HEK293 (cell line): ENCODE results near the gene PPY.
A peak's percentile ranks its signal among the peaks of the same experiment; 100 is the strongest.

Experiments used
- CTCF ChIA-PET: fragments of 350-600 bp; formaldehyde crosslinking; extraction: SDS; loops from one replicate; lab custom pipeline; 2021; ENCODE audit warnings: antibody characterized with exemption; lab: Yijun Ruan, JAX
- POLR2A ChIA-PET: fragments of 300-600 bp; formaldehyde crosslinking; extraction: SDS; loops from one replicate; lab custom pipeline; 2020; ENCODE audit warnings: antibody characterized with exemption, inconsistent platforms; lab: Yijun Ruan, JAX
- H3K27ac ChIP-seq: fragments of 200-500 bp; sonication (Bioruptor generic); 2 replicates; pipeline ENCODE4 v1.5.1; 2014; ENCODE audit warnings: low read depth, low read length, control low read depth, inconsistent platforms; ENCODE audit errors: extremely low read depth
- H3K36me3 ChIP-seq, 2 experiments: fragments of 200-500 bp in 1 of 2; sonication (Bioruptor generic) in 1 of 2; 1 replicate in 1 of 2; 2 replicates in 1 of 2; pipeline ENCODE4 v1.5.1; 2014 to 2017; ENCODE audit warnings: inconsistent platforms in 2 of 2, low read length in 2 of 2; ENCODE audit not compliant: control insufficient read depth in 2 of 2, insufficient read depth in 1 of 2
- H3K4me1 ChIP-seq: fragments of 200-500 bp; sonication (Bioruptor generic); 2 replicates; pipeline ENCODE4 v1.5.1; 2014; ENCODE audit warnings: mild to moderate bottlenecking, low read length, inconsistent platforms; ENCODE audit not compliant: control insufficient read depth, insufficient read depth
- H3K4me3 ChIP-seq: 2 replicates; pipeline ENCODE4 v1.5.1; 2011; ENCODE audit warnings: low read depth, mild to moderate bottlenecking, control low read depth, low read length, moderate library complexity
- H3K9me3 ChIP-seq: fragments of 200-500 bp; sonication (Bioruptor generic); 2 replicates; pipeline ENCODE4 v1.5.1; 2014; ENCODE audit warnings: low read depth, low read length, inconsistent platforms; ENCODE audit not compliant: control insufficient read depth, insufficient read depth
- HIC1 ChIP-seq: fragments of 450-650 bp; formaldehyde crosslinking; IDR thresholded peaks from 2 replicates; pipeline ENCODE4 v1.5.1; 2016; ENCODE audit warnings: missing biosample characterization, missing genetic modification characterization
- HOXC10 ChIP-seq: sonication (generic); formaldehyde crosslinking; IDR thresholded peaks from 2 replicates; pipeline ENCODE4 v1.8.1; 2023; ENCODE audit warnings: mild to moderate bottlenecking, missing genetic modification reagents
- OSR2 ChIP-seq: fragments of 450-650 bp; formaldehyde crosslinking; IDR thresholded peaks from 2 replicates; pipeline ENCODE4 v1.5.1; 2016; ENCODE audit warnings: missing biosample characterization, missing genetic modification characterization
- PRDM1 ChIP-seq: fragments of 450-650 bp; formaldehyde crosslinking; IDR thresholded peaks from 2 replicates; pipeline ENCODE4; 2016; ENCODE audit warnings: missing biosample characterization, missing genetic modification characterization
- ZFP37 ChIP-seq: fragments of 450-650 bp; formaldehyde crosslinking; IDR thresholded peaks from 2 replicates; pipeline ENCODE4 v1.5.1; 2016; ENCODE audit warnings: missing biosample characterization, missing genetic modification characterization
- ZIC2 ChIP-seq: fragments of 450-650 bp; formaldehyde crosslinking; IDR thresholded peaks from 2 replicates; pipeline ENCODE4 v1.5.1; 2016; ENCODE audit warnings: missing biosample characterization, missing genetic modification characterization
- ZNF146 ChIP-seq: fragments of 450-650 bp; formaldehyde crosslinking; IDR thresholded peaks from 2 replicates; pipeline ENCODE4 v1.5.1; 2016; ENCODE audit warnings: missing biosample characterization, missing genetic modification characterization
- ZNF175 ChIP-seq: fragments of 450-650 bp; formaldehyde crosslinking; IDR thresholded peaks from 2 replicates; pipeline ENCODE4 v1.5.1; 2016; ENCODE audit warnings: missing biosample characterization, missing genetic modification characterization
- ZNF221 ChIP-seq: fragments of 450-650 bp; formaldehyde crosslinking; IDR thresholded peaks from 2 replicates; pipeline ENCODE4 v1.5.1; 2017; ENCODE audit warnings: missing biosample characterization, missing genetic modification characterization, borderline replicate concordance
- ZNF23 ChIP-seq: fragments of 450-650 bp; formaldehyde crosslinking; IDR thresholded peaks from 2 replicates; pipeline ENCODE4 v1.5.1; 2016; ENCODE audit warnings: missing biosample characterization, missing genetic modification characterization, borderline replicate concordance
- ZNF280D ChIP-seq: fragments of 450-650 bp; formaldehyde crosslinking; IDR thresholded peaks from 2 replicates; pipeline ENCODE4 v1.5.1; 2016; ENCODE audit warnings: missing biosample characterization, missing genetic modification characterization
- ZNF324 ChIP-seq: fragments of 450-650 bp; formaldehyde crosslinking; IDR thresholded peaks from 2 replicates; pipeline ENCODE4 v1.5.1; 2016; ENCODE audit warnings: missing biosample characterization, missing genetic modification characterization
- ZNF335 ChIP-seq: fragments of 450-650 bp; formaldehyde crosslinking; conservative IDR thresholded peaks from 2 replicates; pipeline ENCODE4 v1.5.1; 2016; ENCODE audit warnings: missing biosample characterization, missing genetic modification characterization
- ZNF394 ChIP-seq: fragments of 450-650 bp; formaldehyde crosslinking; IDR thresholded peaks from 2 replicates; pipeline ENCODE4 v1.5.1; 2016; ENCODE audit warnings: missing biosample characterization, missing genetic modification characterization, mild to moderate bottlenecking, moderate library complexity, borderline replicate concordance
- ZNF398 ChIP-seq: fragments of 450-650 bp; formaldehyde crosslinking; IDR thresholded peaks from 2 replicates; pipeline ENCODE4 v1.5.1; 2017; ENCODE audit warnings: missing biosample characterization, missing genetic modification characterization
- ZNF488 ChIP-seq: fragments of 450-650 bp; formaldehyde crosslinking; IDR thresholded peaks from 2 replicates; pipeline ENCODE4 v1.5.1; 2016; ENCODE audit warnings: missing biosample characterization, missing genetic modification characterization
- ZNF501 ChIP-seq: fragments of 450-650 bp; formaldehyde crosslinking; IDR thresholded peaks from 2 replicates; pipeline ENCODE4 v1.5.1; 2016; ENCODE audit warnings: missing biosample characterization, missing genetic modification characterization
- ZNF513 ChIP-seq: fragments of 450-650 bp; IDR thresholded peaks from 2 replicates; pipeline ENCODE4 v1.5.1; 2018; ENCODE audit warnings: missing biosample characterization, missing genetic modification characterization
- ZNF549 ChIP-seq: fragments of 450-650 bp; IDR thresholded peaks from 2 replicates; pipeline ENCODE4 v1.5.1; 2018; ENCODE audit warnings: missing biosample characterization, missing genetic modification characterization, mild to moderate bottlenecking, inconsistent platforms, moderate library complexity
- ZNF621 ChIP-seq: fragments of 450-650 bp; formaldehyde crosslinking; IDR thresholded peaks from 2 replicates; pipeline ENCODE4 v1.5.1; 2017; ENCODE audit warnings: missing biosample characterization, missing genetic modification characterization
- ZNF654 ChIP-seq: fragments of 450-650 bp; formaldehyde crosslinking; IDR thresholded peaks from 2 replicates; pipeline ENCODE4 v1.5.1; 2016; ENCODE audit warnings: low read depth, missing biosample characterization, missing genetic modification characterization
- ZNF658 ChIP-seq: fragments of 450-650 bp; formaldehyde crosslinking; IDR thresholded peaks from 2 replicates; pipeline ENCODE4; 2016; ENCODE audit warnings: missing biosample characterization, missing genetic modification characterization
- ZNF664 ChIP-seq: fragments of 450-650 bp; formaldehyde crosslinking; IDR thresholded peaks from 2 replicates; pipeline ENCODE4 v1.5.1; 2016; ENCODE audit warnings: missing biosample characterization, missing genetic modification characterization
- ZNF701 ChIP-seq: fragments of 450-650 bp; formaldehyde crosslinking; IDR thresholded peaks from 2 replicates; pipeline ENCODE4 v1.5.1; 2016; ENCODE audit warnings: missing biosample characterization, missing genetic modification characterization
- ZNF785 ChIP-seq: fragments of 450-650 bp; formaldehyde crosslinking; IDR thresholded peaks from 2 replicates; pipeline ENCODE4 v1.5.1; 2016; ENCODE audit warnings: missing biosample characterization, missing genetic modification characterization
- ZSCAN16 ChIP-seq: fragments of 450-650 bp; formaldehyde crosslinking; IDR thresholded peaks from 2 replicates; pipeline ENCODE4 v1.5.1; 2016; ENCODE audit warnings: missing biosample characterization, missing genetic modification characterization
- ZSCAN23 ChIP-seq: fragments of 450-650 bp; formaldehyde crosslinking; IDR thresholded peaks from 2 replicates; pipeline ENCODE4 v1.5.1; 2016; ENCODE audit warnings: missing biosample characterization, missing genetic modification characterization

PPY gene

GRCh38 chr17:43907425-43907981 lies 34.8 kb downstream of the PPY start, which contains the start of gene MPP2 (continued):
- no peak for TF ChIP-seq ZSCAN23 (tag by site-specific recombination)
- no peak for TF ChIP-seq ZNF488 (tag by site-specific recombination)
- peak; percentile 95 for TF ChIP-seq HIC1 (tag by site-specific recombination)
- peak; percentile 33 for TF ChIP-seq OSR2 (tag by site-specific recombination)

- CTCF ChIA-PET, result interaction anchor here (0.6 to 5.6 kb wide), 11 partner anchors 12 to 209 kb away, joined by 3 to 50 read pairs (median 4); partner anchors contain the start of gene PPY
- H3K4me3 ChIP-seq, result peak overlapping the region; percentile 47
- POLR2A ChIA-PET, result interaction anchor here (1.2 kb wide), 2 partner anchors 9 to 19 kb away, joined by 3 to 4 read pairs; no protein-coding TSS in a partner anchor
- no peaks in the 10 kb centered on the region for H3K9me3 ChIP-seq
- peaks cover 12% of the 10 kb centered on the region; the same call in 1 of the 2 replicates for H3K4me1 ChIP-seq
- H3K27ac ChIP-seq, result peak overlapping the region; percentile 51; the same call in 1 of the 2 replicates
- H3K36me3 ChIP-seq, result no peaks in the 10 kb centered on the region
- TF ChIP-seq ZNF175 (no peak), ZNF335 (tag by site-specific recombination) (peak; percentile 94), ZNF621 (tag by site-specific recombination) (no peak), PRDM1 (no peak), ZNF394 (tag by site-specific recombination) (no peak), ZNF785 (tag by site-specific recombination) (no peak), HOXC10 (CRISPR knock-in tag) (no peak), ZFP37 (tag by site-specific recombination) (no peak), ZIC2 (tag by site-specific recombination) (peak; percentile 93), ZSCAN16 (tag by site-specific recombination) (no peak), ZNF23 (tag by site-specific recombination) (no peak), ZNF280D (no peak), ZNF221 (tag by site-specific recombination) (no peak), ZNF501 (0 out of 2 replicates have a peak, but pooled peaks have one; percentile 17), ZNF549 (tag by site-specific recombination) (no peak), ZNF513 (no peak), ZNF324 (tag by site-specific recombination) (0 out of 2 replicates have a peak, but pooled peaks have one; percentile 2), ZNF398 (tag by site-specific recombination) (peak; percentile 50), ZNF654 (tag by site-specific recombination) (no peak), ZNF146 (tag by site-specific recombination) (no peak), ZNF701 (no peak), ZNF658 (tag by site-specific recombination) (no peak), ZNF664 (tag by site-specific recombination) (no peak)
Observed at GRCh38 chr17:43906951-43907424, 35.3 kb downstream of the PPY start.
